Prostate gland (tissue), 2 donors: Measurements from ENCODE around the gene FBXW7. TPM values are rescaled to one million over a fixed set of nuclear protein-coding genes. Genes with fewer than 3 reads are reported as not detected.

ENCODE experiments used
- DNase-seq: peaks from one replicate; pipeline ENCODE4 v3.0.0-alpha.2; 2019; ENCODE audit warnings: low spot score
- H3K27ac ChIP-seq, 2 donors: fragments of 200-600 bp; sonication (generic); 2 replicates each; pipeline ENCODE4 v1.5.1; 2017 to 2019
- H3K27me3 ChIP-seq: fragments of 200-600 bp; sonication (generic); replicated peaks from 2 replicates; pipeline ENCODE4 v1.5.1; 2019; ENCODE audit not compliant: insufficient read depth
- H3K36me3 ChIP-seq, 2 donors: fragments of 200-600 bp; sonication (generic); 1 replicate in 1 of 2; 2 replicates in 1 of 2; pipeline versions ENCODE4 v1.5.1 to v1.8.1; 2017 to 2019
- H3K4me1 ChIP-seq: fragments of 200-600 bp; sonication (generic); replicated peaks from 2 replicates; pipeline ENCODE4 v1.5.1; 2019
- H3K4me3 ChIP-seq, 2 donors: fragments of 200-600 bp; sonication (generic); 2 replicates each; pipeline ENCODE4 v1.5.1; 2017 to 2019
- H3K9me3 ChIP-seq: fragments of 200-600 bp; sonication (generic); 2 replicates; pipeline ENCODE4 v1.5.1; 2017
- CTCF ChIP-seq, 4 experiments: fragments of 200-600 bp in 2 of 4; fragments of 450-650 bp in 2 of 4; sonication (generic) in 2 of 4; IDR thresholded peaks; 1 replicate in 3 of 4; 2 replicates in 1 of 4; pipeline ENCODE4 v1.5.1; 2016 to 2019; ENCODE audit warnings: antibody characterized with exemption in 4 of 4, mild to moderate bottlenecking in 2 of 4, moderate library complexity in 2 of 4
- POLR2A ChIP-seq: fragments of 450-650 bp; IDR thresholded peaks from one replicate; pipeline ENCODE4 v1.6.1; 2016; ENCODE audit warnings: antibody characterized with exemption, mild to moderate bottlenecking
- POLR2AphosphoS5 ChIP-seq: sonication (generic); formaldehyde crosslinking; IDR thresholded peaks from one replicate; pipeline ENCODE4 v1.6.1; 2017; ENCODE audit warnings: antibody characterized with exemption
- WGBS: methylation state at CpG from one replicate; pipeline ENCODE4 v1.1.5; 2018; 5-methylcytosine and 5-hydroxymethylcytosine counted together
- intact Hi-C: fragments of 100-400 bp; cut with DNase I; formaldehyde crosslinking; loops from one replicate; pipeline ENCODE4 v1.14.2; 2022
- total RNA-seq, 2 donors: library from RNA; depleted of rRNA; stranded (reverse); fragments of >200 nt; gene quantifications; one replicate each; pipeline ENCODE4 v1.1.0, GENCODE V29; 2016

Gene FBXW7
- total RNA-seq, 2 donors from 2014 or later, result 21.8 to 24.9 TPM

GRCh38 chr4:152401424-152401823, 134.5 kb downstream of the FBXW7 start:
- H3K9me3 ChIP-seq, result no peaks in the 10 kb centered on the region
- intact Hi-C loops, result no loop called here
- WGBS, result 95% methylated on average over 3 of the region's 3 CpGs
- H3K27me3 ChIP-seq, result no peaks in the 10 kb centered on the region
- no peak overlapping the region for H3K27ac ChIP-seq
- TF ChIP-seq POLR2AphosphoS5 (no peak), POLR2A (no peak), CTCF (IDR thresholded peaks at IDR 0.05) (no peak)
- DNase-seq, result no peak
- H3K4me3 ChIP-seq, result no peak overlapping the region
- H3K4me1 ChIP-seq, result no peaks in the 10 kb centered on the region
- no peaks in the 10 kb centered on the region for H3K36me3 ChIP-seq

DNA sequence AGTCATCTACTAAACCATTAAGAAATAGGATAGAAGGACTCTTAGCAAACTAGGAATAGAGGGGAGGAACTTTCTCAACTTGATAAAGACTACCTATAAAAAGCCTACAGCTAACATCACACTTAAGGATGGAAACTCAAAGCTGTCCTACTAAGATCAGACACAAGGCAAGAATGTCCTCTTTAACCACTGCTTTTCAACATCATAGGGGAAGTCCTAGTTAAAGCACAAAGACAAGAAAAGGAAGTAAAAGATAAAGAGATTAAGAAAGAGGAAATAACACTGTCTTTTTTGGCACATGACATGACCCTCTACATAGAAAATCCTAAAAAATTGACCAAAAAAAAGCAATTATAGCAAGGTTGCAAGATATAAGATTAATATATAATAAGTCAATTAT, 136.6 kb downstream of the FBXW7 start:
- no peaks in the 10 kb centered on the region for H3K36me3 ChIP-seq
- H3K9me3 ChIP-seq, result no peaks in the 10 kb centered on the region
- H3K4me1 ChIP-seq, result no peaks in the 10 kb centered on the region
- intact Hi-C loops, result no loop called here
- no peak for DNase-seq
- H3K27me3 ChIP-seq, result no peaks in the 10 kb centered on the region
- TF ChIP-seq POLR2A, result no peak
- no peak for TF ChIP-seq CTCF (IDR thresholded peaks at IDR 0.05)
- TF ChIP-seq POLR2AphosphoS5, result no peak
- H3K4me3 ChIP-seq, result no peak overlapping the region
- H3K27ac ChIP-seq, result no peak overlapping the region

GRCh38 chr4:152398060-152398459, 137.8 kb downstream of the FBXW7 start:
- TF ChIP-seq CTCF (IDR thresholded peaks at IDR 0.05), result no peak
- no peaks in the 10 kb centered on the region for H3K9me3 ChIP-seq
- no peak overlapping the region for H3K27ac ChIP-seq
- no peaks in the 10 kb centered on the region for H3K36me3 ChIP-seq
- H3K4me1 ChIP-seq, result no peaks in the 10 kb centered on the region
- 87% methylated on average over 1 of the region's 1 CpG for WGBS
- DNase-seq, result no peak
- no peaks in the 10 kb centered on the region for H3K27me3 ChIP-seq
- H3K4me3 ChIP-seq, result no peak overlapping the region
- intact Hi-C loops, result no loop called here

GRCh38 chr4:152394791-152395190, 141.1 kb downstream of the FBXW7 start:
- Histone ChIP-seq H3K4me1 (no peaks in the 10 kb centered on the region), H3K36me3 (no peaks in the 10 kb centered on the region), H3K27ac (no peak overlapping the region), H3K4me3 (no peak overlapping the region), H3K9me3 (no peaks in the 10 kb centered on the region), H3K27me3 (no peaks in the 10 kb centered on the region)
- no peak for DNase-seq
- intact Hi-C loops, result no loop called here
- WGBS, result 92% methylated on average over 4 of the region's 4 CpGs
- TF ChIP-seq POLR2A (no peak), CTCF (IDR thresholded peaks at IDR 0.05) (no peak), POLR2AphosphoS5 (no peak)

GRCh38 chr4:152392079-152392478, 143.8 kb downstream of the FBXW7 start:
- intact Hi-C loops, result no loop called here
- no peaks in the 10 kb centered on the region for H3K36me3 ChIP-seq
- WGBS, result 97% methylated on average over 3 of the region's 3 CpGs
- TF ChIP-seq POLR2AphosphoS5, result no peak
- no peak overlapping the region for H3K4me3 ChIP-seq
- no peaks in the 10 kb centered on the region for H3K9me3 ChIP-seq
- no peak for DNase-seq
- H3K27ac ChIP-seq, result no peak overlapping the region
- H3K4me1 ChIP-seq, result no peaks in the 10 kb centered on the region
- no peaks in the 10 kb centered on the region for H3K27me3 ChIP-seq
